Gastrocnemius medialis (tissue), 4 donors: ENCODE results near the gene AMBN. TPM values are rescaled to one million over a fixed set of nuclear protein-coding genes. Genes with fewer than 3 reads are reported as not detected.

Experiments used
- ATAC-seq, 2 donors: fragments of 150-250 bp; one replicate each; pipeline ENCODE4 v1.9.1; 2016
- DNase-seq, 2 donors: peaks; one replicate each; pipeline ENCODE4 v3.0.0-alpha.2; 2019
- H3K27ac ChIP-seq, 4 donors: fragments of 200-600 bp; sonication (generic); 1 replicate in 1 of 4; 2 replicates in 3 of 4; pipeline ENCODE4 v1.5.1; 2016 to 2018; ENCODE audit warnings: mild to moderate bottlenecking in 2 of 4, moderate library complexity in 1 of 4
- H3K27me3 ChIP-seq, 3 donors: fragments of 200-600 bp; sonication (generic) in 2 of 3; 1 replicate in 1 of 3; 2 replicates in 2 of 3; pipeline versions ENCODE4 v1.5.1 to v1.6.0; 2016 to 2019; ENCODE audit warnings: mild to moderate bottlenecking in 1 of 3, moderate library complexity in 1 of 3
- H3K36me3 ChIP-seq, 2 donors: fragments of 200-600 bp; sonication (generic) in 1 of 2; one replicate each; pipeline ENCODE4 v1.5.1; 2017 to 2018
- H3K4me1 ChIP-seq, 2 donors: fragments of 200-600 bp; sonication (generic) in 1 of 2; one replicate each; pipeline ENCODE4 v1.5.1; 2016 to 2017; ENCODE audit warnings: mild to moderate bottlenecking in 2 of 2
- H3K4me3 ChIP-seq, 4 donors: fragments of 200-600 bp; sonication (generic) in 3 of 4; 1 replicate in 1 of 4; 2 replicates in 3 of 4; pipeline ENCODE4 v1.5.1; 2016 to 2019; ENCODE audit warnings: mild to moderate bottlenecking in 2 of 4
- H3K9me3 ChIP-seq, 3 donors: fragments of 200-600 bp; sonication (generic) in 2 of 3; 1 replicate in 1 of 3; 2 replicates in 2 of 3; pipeline ENCODE4 v1.5.1; 2016 to 2019
- CTCF ChIP-seq, 5 experiments: fragments of 450-650 bp in 3 of 5; fragments of 200-600 bp in 2 of 5; sonication (generic) in 2 of 5; IDR thresholded peaks in 4 of 5; conservative IDR thresholded peaks in 1 of 5; 1 replicate in 4 of 5; 2 replicates in 1 of 5; pipeline ENCODE4 v1.5.1; 2016 to 2019; ENCODE audit warnings: antibody characterized with exemption in 5 of 5, mild to moderate bottlenecking in 3 of 5, moderate library complexity in 3 of 5
- POLR2A ChIP-seq, 2 donors: fragments of 450-650 bp; IDR thresholded peaks; one replicate each; pipeline ENCODE4 v1.6.1; 2017; ENCODE audit warnings: antibody characterized with exemption in 2 of 2, mild to moderate bottlenecking in 2 of 2, moderate library complexity in 2 of 2
- in situ Hi-C, 4 donors: fragments of 200-750 bp; cut with MboI; loops; one replicate each; pipeline versions ENCODE4 v1.15.0 to v1.8.0; 2017; ENCODE audit warnings: low sequenced_read_pairs in 4 of 4
- intact Hi-C: fragments of 100-400 bp; cut with DNase I; formaldehyde crosslinking; loops from one replicate; pipeline ENCODE4 v1.15.1; 2023; ENCODE audit warnings: low total_unique reads
- total RNA-seq, 4 donors: library from RNA; depleted of rRNA; stranded (reverse); fragments of >200 nt; gene quantifications; one replicate each; pipeline versions ENCODE4 v1.1.0 to v1.2.3, GENCODE V29; 2016

AMBN gene
- total RNA-seq: not detected

GRCh38 chr4:70591955-70592582 is at the start of gene AMBN:
AMBN (plus strand) TSS chr4:70592256; CDS start chr4:70592359, 103 bp downstream.
- Histone ChIP-seq H3K27me3 (no peaks in the 10 kb centered on the region), H3K36me3 (no peaks in the 10 kb centered on the region), H3K27ac (no peak within 1 kb of the TSS), H3K4me3 (no peak within 1 kb of the TSS), H3K4me1 (no peaks in the 10 kb centered on the region), H3K9me3 (no peaks in the 10 kb centered on the region)
- no peak for TF ChIP-seq CTCF (IDR thresholded peaks at IDR 0.05 in 4 of 5, conservative IDR thresholded peaks at IDR 0.05 in 1 of 5)
- no peak for TF ChIP-seq POLR2A (IDR thresholded peaks at IDR 0.05)
- no peak for ATAC-seq
- no peak for DNase-seq
- intact Hi-C loops (no loop called here), in situ Hi-C loops (no loop called here)

- Histone ChIP-seq H3K36me3 (no peaks in the 10 kb centered on the region), H3K27ac (no peak overlapping the region), H3K4me3 (no peak overlapping the region), H3K4me1 (no peaks in the 10 kb centered on the region), H3K27me3 (no peaks in the 10 kb centered on the region), H3K9me3 (no peaks in the 10 kb centered on the region)
- TF ChIP-seq POLR2A (IDR thresholded peaks at IDR 0.05) (no peak), CTCF (IDR thresholded peaks at IDR 0.05 in 4 of 5, conservative IDR thresholded peaks at IDR 0.05 in 1 of 5) (no peak)
- in situ Hi-C loops: no loop called here
- intact Hi-C loops: no loop called here
- no peak for ATAC-seq
- DNase-seq: no peak
Measured at GRCh38 chr4:70544279-70544868, 47.7 kb upstream of the AMBN start.

GRCh38 chr4:70556856-70557255 is 35.2 kb upstream of the AMBN start:
- in situ Hi-C loops (no loop called here), intact Hi-C loops (no loop called here)
- H3K36me3 ChIP-seq: no peaks in the 10 kb centered on the region
- no peak for ATAC-seq
- H3K9me3 ChIP-seq: no peaks in the 10 kb centered on the region
- H3K27me3 ChIP-seq: no peaks in the 10 kb centered on the region
- no peak for DNase-seq
- H3K4me3 ChIP-seq: no peak overlapping the region
- H3K27ac ChIP-seq: no peak overlapping the region
- H3K4me1 ChIP-seq: no peaks in the 10 kb centered on the region
- TF ChIP-seq POLR2A (IDR thresholded peaks at IDR 0.05) (no peak), CTCF (IDR thresholded peaks at IDR 0.05 in 4 of 5, conservative IDR thresholded peaks at IDR 0.05 in 1 of 5) (no peak)

- no peaks in the 10 kb centered on the region for H3K4me1 ChIP-seq
- intact Hi-C loops (no loop called here), in situ Hi-C loops (no loop called here)
- H3K36me3 ChIP-seq: no peaks in the 10 kb centered on the region
- no peak for ATAC-seq
- no peaks in the 10 kb centered on the region for H3K27me3 ChIP-seq
- H3K27ac ChIP-seq: no peak overlapping the region
- H3K9me3 ChIP-seq: no peaks in the 10 kb centered on the region
- TF ChIP-seq CTCF (IDR thresholded peaks at IDR 0.05 in 4 of 5, conservative IDR thresholded peaks at IDR 0.05 in 1 of 5) (peak in 3 of 5 experiments; percentile 28 to 48 (median 30)), POLR2A (IDR thresholded peaks at IDR 0.05) (no peak)
- peak in 1 of 2 donors; percentile 16 for DNase-seq
- H3K4me3 ChIP-seq: no peak overlapping the region
Measured at GRCh38 chr4:70559211-70559830, 32.7 kb upstream of the AMBN start.
